Right lobe of liver (tissue), 6 donors: ENCODE measurements around the gene BMP7. TPM values are rescaled to one million over a fixed set of nuclear protein-coding genes. Genes with fewer than 3 reads are reported as not detected.

Experiments used
- ATAC-seq, 4 donors: fragments of 200-7000 bp; cut with Tn5 transposase; one replicate each; pipeline ENCODE4 v1.9.1; 2020; ENCODE audit warnings: mild to moderate bottlenecking in 4 of 4, moderate library complexity in 4 of 4
- DNase-seq, 3 donors: peaks; one replicate each; pipeline ENCODE4 v3.0.0-alpha.2; 2020
- H3K27ac ChIP-seq, 3 donors: fragments of 200-600 bp; one replicate each; pipeline ENCODE4 v1.8.0; 2022
- H3K27me3 ChIP-seq, 2 donors: fragments of 200-600 bp; one replicate each; pipeline ENCODE4 v1.8.0; 2022
- H3K36me3 ChIP-seq, 4 donors: fragments of 200-600 bp; sonication (generic) in 1 of 4; one replicate each; pipeline versions ENCODE4 v1.5.1 to v1.8.0; 2017 to 2022; ENCODE audit warnings: control low read depth in 1 of 4
- H3K4me1 ChIP-seq, 4 donors: fragments of 200-600 bp; sonication (generic) in 1 of 4; one replicate each; pipeline versions ENCODE4 v1.5.1 to v1.8.0; 2017 to 2022; ENCODE audit warnings: control low read depth in 1 of 4
- H3K4me3 ChIP-seq, 3 donors: fragments of 200-600 bp; one replicate each; pipeline ENCODE4 v1.8.0; 2022
- H3K9me3 ChIP-seq, 4 donors: fragments of 200-600 bp; sonication (generic) in 1 of 4; one replicate each; pipeline versions ENCODE4 v1.5.1 to v1.8.0; 2017 to 2022; ENCODE audit warnings: control low read depth in 1 of 4
- CTCF ChIP-seq, 4 donors: fragments of 200-600 bp in 3 of 4; fragments of 450-650 bp in 1 of 4; IDR thresholded peaks; one replicate each; pipeline versions ENCODE4 v1.5.1 to v1.8.0; 2016 to 2022; ENCODE audit warnings: antibody characterized with exemption in 4 of 4, mild to moderate bottlenecking in 2 of 4
- POLR2A ChIP-seq: fragments of 450-650 bp; IDR thresholded peaks from one replicate; pipeline ENCODE4 v1.6.1; 2017; ENCODE audit warnings: antibody characterized with exemption, mild to moderate bottlenecking
- WGBS: methylation state at CpG from one replicate; pipeline ENCODE4 v1.1.6; 2018; ENCODE audit warnings: low coverage, low lambda C conversion rate; ENCODE audit not compliant: insufficient coverage; ENCODE audit errors: missing lambda C conversion rate; 5-methylcytosine and 5-hydroxymethylcytosine counted together
- intact Hi-C, 2 donors: fragments of 100-400 bp; cut with DNase I; formaldehyde crosslinking; loops; one replicate each; pipeline versions ENCODE4 v1.11.2 to v1.14.1; 2022
- total RNA-seq, 6 experiments: library from RNA; depleted of rRNA in 2 of 6; stranded (reverse); fragments of >200 nt in 2 of 6; fragmentation: NEBNext Ultra II Directional in 3 of 6; extraction: Animal tissue kit (Norgen Biotek cat#: 25700) in 3 of 6; gene quantifications; one replicate each; pipeline versions ENCODE4 v1.1.0 to v1.2.4, GENCODE V29; 2016 to 2023
- donor health status: DM: no; HTN: yes; CAD: no.
- donor health status: DM: no; HTN: no; CAD: no.
- donor health status: DM: no; HTN: no; CAD: no.
- donor health status: DM: no; HTN: yes; CAD: no.
- donor health status: DM: no; HTN: yes; CAD: no.

Gene BMP7
- total RNA-seq, 6 experiments from 2014 or later, result not detected

- no peak for TF ChIP-seq CTCF (IDR thresholded peaks at IDR 0.05)
- no peak for TF ChIP-seq POLR2A
- Histone ChIP-seq H3K4me1 (peaks cover 0 to 13% (median 6%) of the 10 kb centered on the region in 4 donors), H3K27me3 (no peaks in the 10 kb centered on the region), H3K36me3 (no peaks in the 10 kb centered on the region), H3K4me3 (no peak overlapping the region), H3K9me3 (no peaks in the 10 kb centered on the region), H3K27ac (no peak overlapping the region)
- ATAC-seq (no peak), DNase-seq (no peak)
- 63% methylated on average over 2 of the region's 2 CpGs for WGBS
- intact Hi-C loops, result no loop called here
These were observed 58.2 kb downstream of the BMP7 start for GRCh38 chr20:57208198-57208597.

GRCh38 chr20:57207251-57207650, 59.2 kb downstream of the BMP7 start:
- WGBS, result 83% methylated on average over 3 of the region's 3 CpGs
- ATAC-seq, result no peak
- no peak for TF ChIP-seq POLR2A
- TF ChIP-seq CTCF (IDR thresholded peaks at IDR 0.05), result no peak
- H3K27me3 ChIP-seq, result no peaks in the 10 kb centered on the region
- no peaks in the 10 kb centered on the region for H3K9me3 ChIP-seq
- no peaks in the 10 kb centered on the region for H3K36me3 ChIP-seq
- H3K4me3 ChIP-seq, result no peak overlapping the region
- no peak overlapping the region for H3K27ac ChIP-seq
- H3K4me1 ChIP-seq, result peaks cover 0 to 13% (median 6%) of the 10 kb centered on the region in 4 donors
- DNase-seq, result no peak
- intact Hi-C loops, result no loop called here

GRCh38 chr20:57205606-57206219, 60.7 kb downstream of the BMP7 start:
- H3K27me3 ChIP-seq, result no peaks in the 10 kb centered on the region
- 58% methylated on average over 7 of the region's 12 CpGs for WGBS
- TF ChIP-seq CTCF (IDR thresholded peaks at IDR 0.05), result no peak
- TF ChIP-seq POLR2A, result no peak
- H3K9me3 ChIP-seq, result no peaks in the 10 kb centered on the region
- no peak overlapping the region for H3K4me3 ChIP-seq
- no peak overlapping the region for H3K27ac ChIP-seq
- no peak for DNase-seq
- no peaks in the 10 kb centered on the region for H3K36me3 ChIP-seq
- ATAC-seq, result no peak
- peaks cover 0 to 13% (median 6%) of the 10 kb centered on the region in 4 donors for H3K4me1 ChIP-seq
- intact Hi-C loops, result no loop called here

- no peaks in the 10 kb centered on the region for H3K9me3 ChIP-seq
- H3K36me3 ChIP-seq, result no peaks in the 10 kb centered on the region
- no peak for DNase-seq
- WGBS, result 71% methylated on average over 6 of the region's 7 CpGs
- intact Hi-C loops, result no loop called here
- H3K27ac ChIP-seq, result no peak overlapping the region
- no peaks in the 10 kb centered on the region for H3K27me3 ChIP-seq
- H3K4me1 ChIP-seq, result no peaks in the 10 kb centered on the region
- ATAC-seq, result no peak
- no peak overlapping the region for H3K4me3 ChIP-seq
- TF ChIP-seq POLR2A (no peak), CTCF (IDR thresholded peaks at IDR 0.05) (no peak)
These were observed 62.5 kb downstream of the BMP7 start for GRCh38 chr20:57203986-57204385.
